Panc1 (cell line): ENCODE measurements around the gene ADGRV1.

Experiments
- POLR2AphosphoS5 ChIP-seq: IDR thresholded peaks from 2 replicates; pipeline ENCODE4 v1.6.1; 2012; ENCODE audit warnings: mild to moderate bottlenecking, low read depth, low read length, moderate library complexity
- TF ChIP-seq, protein P1 (sequence below): fragments of 450-650 bp; IDR thresholded peaks from 2 replicates; pipeline ENCODE4 v1.5.1; 2017; ENCODE audit warnings: mild to moderate bottlenecking
- TF ChIP-seq, protein P2 (sequence below), 2 experiments: IDR thresholded peaks; 2 replicates each; pipeline ENCODE4 v1.6.1; 2011 to 2012; ENCODE audit warnings: low read depth in 2 of 2, control low read depth in 1 of 2, low read length in 1 of 2, mild to moderate bottlenecking in 1 of 2, moderate library complexity in 1 of 2; ENCODE audit not compliant: insufficient read depth in 1 of 2

DNA sequence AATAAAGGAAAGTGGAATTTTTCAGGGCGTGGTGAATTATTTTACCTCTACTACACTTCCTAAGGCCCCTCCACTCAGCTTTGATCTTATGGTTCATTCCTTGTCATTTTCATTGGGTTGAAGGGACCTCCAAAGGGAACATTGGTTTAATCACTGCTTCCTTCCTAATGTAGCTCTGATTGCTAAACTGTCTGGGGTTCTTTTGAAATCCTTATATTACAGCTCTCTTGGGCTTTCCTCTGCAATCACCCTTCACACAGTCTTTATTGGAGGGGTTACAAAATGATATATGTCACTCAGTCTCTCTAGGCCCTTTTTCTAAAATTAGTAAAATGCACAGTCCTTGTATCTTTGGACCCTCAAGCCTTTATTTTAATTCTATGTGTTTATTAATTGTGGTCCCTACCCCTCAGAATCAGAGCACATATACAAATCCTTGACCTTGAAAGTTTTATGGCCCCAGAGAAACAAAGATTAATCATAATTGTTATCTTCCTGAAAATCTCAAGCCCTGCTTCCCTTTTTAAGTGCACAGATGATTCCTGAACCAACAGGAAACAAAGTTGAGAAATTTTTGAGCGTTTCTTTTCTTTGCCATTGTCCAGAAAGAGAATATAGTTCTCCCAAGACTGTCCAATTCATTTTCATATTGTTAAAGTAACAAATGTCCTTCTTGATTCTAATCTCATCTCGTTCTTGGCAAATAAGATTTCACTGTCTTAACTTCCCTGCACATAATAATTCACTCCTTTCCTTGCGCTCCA, 494.6 kb downstream of the ADGRV1 start:
- TF ChIP-seq, protein P1, sequence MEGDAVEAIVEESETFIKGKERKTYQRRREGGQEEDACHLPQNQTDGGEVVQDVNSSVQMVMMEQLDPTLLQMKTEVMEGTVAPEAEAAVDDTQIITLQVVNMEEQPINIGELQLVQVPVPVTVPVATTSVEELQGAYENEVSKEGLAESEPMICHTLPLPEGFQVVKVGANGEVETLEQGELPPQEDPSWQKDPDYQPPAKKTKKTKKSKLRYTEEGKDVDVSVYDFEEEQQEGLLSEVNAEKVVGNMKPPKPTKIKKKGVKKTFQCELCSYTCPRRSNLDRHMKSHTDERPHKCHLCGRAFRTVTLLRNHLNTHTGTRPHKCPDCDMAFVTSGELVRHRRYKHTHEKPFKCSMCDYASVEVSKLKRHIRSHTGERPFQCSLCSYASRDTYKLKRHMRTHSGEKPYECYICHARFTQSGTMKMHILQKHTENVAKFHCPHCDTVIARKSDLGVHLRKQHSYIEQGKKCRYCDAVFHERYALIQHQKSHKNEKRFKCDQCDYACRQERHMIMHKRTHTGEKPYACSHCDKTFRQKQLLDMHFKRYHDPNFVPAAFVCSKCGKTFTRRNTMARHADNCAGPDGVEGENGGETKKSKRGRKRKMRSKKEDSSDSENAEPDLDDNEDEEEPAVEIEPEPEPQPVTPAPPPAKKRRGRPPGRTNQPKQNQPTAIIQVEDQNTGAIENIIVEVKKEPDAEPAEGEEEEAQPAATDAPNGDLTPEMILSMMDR: no peak
- TF ChIP-seq, protein P2, sequence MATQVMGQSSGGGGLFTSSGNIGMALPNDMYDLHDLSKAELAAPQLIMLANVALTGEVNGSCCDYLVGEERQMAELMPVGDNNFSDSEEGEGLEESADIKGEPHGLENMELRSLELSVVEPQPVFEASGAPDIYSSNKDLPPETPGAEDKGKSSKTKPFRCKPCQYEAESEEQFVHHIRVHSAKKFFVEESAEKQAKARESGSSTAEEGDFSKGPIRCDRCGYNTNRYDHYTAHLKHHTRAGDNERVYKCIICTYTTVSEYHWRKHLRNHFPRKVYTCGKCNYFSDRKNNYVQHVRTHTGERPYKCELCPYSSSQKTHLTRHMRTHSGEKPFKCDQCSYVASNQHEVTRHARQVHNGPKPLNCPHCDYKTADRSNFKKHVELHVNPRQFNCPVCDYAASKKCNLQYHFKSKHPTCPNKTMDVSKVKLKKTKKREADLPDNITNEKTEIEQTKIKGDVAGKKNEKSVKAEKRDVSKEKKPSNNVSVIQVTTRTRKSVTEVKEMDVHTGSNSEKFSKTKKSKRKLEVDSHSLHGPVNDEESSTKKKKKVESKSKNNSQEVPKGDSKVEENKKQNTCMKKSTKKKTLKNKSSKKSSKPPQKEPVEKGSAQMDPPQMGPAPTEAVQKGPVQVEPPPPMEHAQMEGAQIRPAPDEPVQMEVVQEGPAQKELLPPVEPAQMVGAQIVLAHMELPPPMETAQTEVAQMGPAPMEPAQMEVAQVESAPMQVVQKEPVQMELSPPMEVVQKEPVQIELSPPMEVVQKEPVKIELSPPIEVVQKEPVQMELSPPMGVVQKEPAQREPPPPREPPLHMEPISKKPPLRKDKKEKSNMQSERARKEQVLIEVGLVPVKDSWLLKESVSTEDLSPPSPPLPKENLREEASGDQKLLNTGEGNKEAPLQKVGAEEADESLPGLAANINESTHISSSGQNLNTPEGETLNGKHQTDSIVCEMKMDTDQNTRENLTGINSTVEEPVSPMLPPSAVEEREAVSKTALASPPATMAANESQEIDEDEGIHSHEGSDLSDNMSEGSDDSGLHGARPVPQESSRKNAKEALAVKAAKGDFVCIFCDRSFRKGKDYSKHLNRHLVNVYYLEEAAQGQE (IDR thresholded peaks at IDR 0.05; ENCODE audit: insufficient read depth in 1 of 2, low read depth in 2 of 2, low read length in 1 of 2): no peak
- TF ChIP-seq POLR2AphosphoS5: no peak
